Measurements from ENCODE around the gene CCDC124.
"Not testable (repeated sequence)": the region's sequence is repeated elsewhere in the genome, so short reads cannot be mapped to it uniquely, and the experiment has no call there.

CCDC124 gene

GRCh38 chr19:17932485-17933338 is at the start of gene CCDC124:
Gene CCDC124 (plus strand): TSS chr19:17933015. CDS start chr19:17936421, 3,406 bp downstream.
- no peak for FAIRE-seq

GRCh38 chr19:17883627-17884410 is 49.0 kb upstream of the CCDC124 start:
- FAIRE-seq = no peak

GRCh38 chr19:17886515-17886914 is 46.3 kb upstream of the CCDC124 start:
- no peak for FAIRE-seq

- FAIRE-seq = not testable (repeated sequence)
Measured at GRCh38 chr19:17887221-17887620, 45.6 kb upstream of the CCDC124 start.

- no peak for FAIRE-seq
Measured at GRCh38 chr19:17888260-17888659, 44.6 kb upstream of the CCDC124 start.

GRCh38 chr19:17889609-17890214 is 43.1 kb upstream of the CCDC124 start:
- FAIRE-seq = no peak

GRCh38 chr19:17893766-17894165 is 39.0 kb upstream of the CCDC124 start:
- FAIRE-seq = no peak

- no peak for FAIRE-seq
Measured at GRCh38 chr19:17902701-17903100, 30.1 kb upstream of the CCDC124 start.

GRCh38 chr19:17908244-17908643 is 24.6 kb upstream of the CCDC124 start:
- FAIRE-seq = no peak

GRCh38 chr19:17909003-17909732 is 23.6 kb upstream of the CCDC124 start:
- FAIRE-seq = no peak

GRCh38 chr19:17910791-17911360 is 21.9 kb upstream of the CCDC124 start:
- FAIRE-seq = no peak

GRCh38 chr19:17915940-17916593 is 16.7 kb upstream of the CCDC124 start:
- FAIRE-seq = no peak

GRCh38 chr19:17918151-17918550 is 14.7 kb upstream of the CCDC124 start:
- FAIRE-seq = not testable (repeated sequence)

GRCh38 chr19:17919122-17919521 is 13.7 kb upstream of the CCDC124 start:
- FAIRE-seq = not testable (repeated sequence)

- FAIRE-seq = no peak
Measured at GRCh38 chr19:17920527-17920926, 12.3 kb upstream of the CCDC124 start.

GRCh38 chr19:17922138-17922537 is 10.7 kb upstream of the CCDC124 start:
- no peak for FAIRE-seq

- no peak for FAIRE-seq
Measured at GRCh38 chr19:17926044-17926443, 6.8 kb upstream of the CCDC124 start.

- FAIRE-seq = no peak
Measured at GRCh38 chr19:17929056-17929455, 3.8 kb upstream of the CCDC124 start.

GRCh38 chr19:17931532-17932191 is 1.2 kb upstream of the CCDC124 start:
- FAIRE-seq = no peak

GRCh38 chr19:17933414-17934129 is 757 bp downstream of the CCDC124 start:
- no peak for FAIRE-seq

GRCh38 chr19:17936379-17936778 is 3.6 kb downstream of the CCDC124 start:
- no peak for FAIRE-seq

Data from islet of Langerhans (tissue), 1 donor.